Ascending aorta (tissue), 2 donors: ENCODE measurements around the gene FHOD1. TPM values are rescaled to one million over a fixed set of nuclear protein-coding genes. Genes with fewer than 3 reads are reported as not detected.

Experiments used
- DNase-seq, 2 donors: peaks; one replicate each; pipeline ENCODE4 v3.0.0-alpha.2; 2019; ENCODE audit warnings: low spot score in 2 of 2
- H3K27ac ChIP-seq, 2 donors: fragments of 200-600 bp; sonication (generic); one replicate each; pipeline ENCODE4 v1.5.1; 2016 to 2017; ENCODE audit warnings: mild to moderate bottlenecking in 1 of 2
- H3K27me3 ChIP-seq: fragments of 200-600 bp; sonication (generic); one replicate; pipeline ENCODE4 v1.5.1; 2017
- H3K36me3 ChIP-seq, 2 donors: fragments of 200-600 bp; sonication (generic); one replicate each; pipeline ENCODE4 v1.5.1; 2016
- H3K4me1 ChIP-seq, 2 donors: fragments of 200-600 bp; sonication (generic); one replicate each; pipeline ENCODE4 v1.5.1; 2016 to 2017; ENCODE audit warnings: mild to moderate bottlenecking in 1 of 2
- H3K4me3 ChIP-seq, 2 donors: fragments of 200-600 bp; sonication (generic); one replicate each; pipeline ENCODE4 v1.5.1; 2016 to 2017; ENCODE audit warnings: mild to moderate bottlenecking in 1 of 2
- H3K9me3 ChIP-seq, 2 donors: fragments of 200-600 bp; sonication (generic); one replicate each; pipeline ENCODE4 v1.5.1; 2016
- intact Hi-C: fragments of 100-400 bp; cut with DNase I; formaldehyde crosslinking; loops from one replicate; pipeline ENCODE4 v1.15.1; 2023
- total RNA-seq: library from RNA; depleted of rRNA; stranded (reverse); fragments of >200 nt; gene quantifications from one replicate; pipeline ENCODE4 v1.1.0, GENCODE V29; 2016
- TF ChIP-seq, protein P1 (sequence below), 3 experiments: fragments of 200-600 bp in 2 of 3; fragments of 450-650 bp in 1 of 3; sonication (generic) in 2 of 3; IDR thresholded peaks; one replicate each; pipeline ENCODE4 v1.5.1; 2016 to 2019; ENCODE audit warnings: antibody characterized with exemption in 3 of 3, mild to moderate bottlenecking in 1 of 3, moderate library complexity in 1 of 3

The FHOD1 gene
- total RNA-seq, 1 donor from 2014 or later, result 20.2 TPM

- Histone ChIP-seq H3K4me1 (peaks cover 15 to 20% of the 10 kb centered on the region in 2 donors), H3K27ac (no peak overlapping the region), H3K27me3 (no peaks in the 10 kb centered on the region), H3K4me3 (no peak overlapping the region), H3K9me3 (no peaks in the 10 kb centered on the region), H3K36me3 (no peaks in the 10 kb centered on the region)
- TF ChIP-seq, protein P1, sequence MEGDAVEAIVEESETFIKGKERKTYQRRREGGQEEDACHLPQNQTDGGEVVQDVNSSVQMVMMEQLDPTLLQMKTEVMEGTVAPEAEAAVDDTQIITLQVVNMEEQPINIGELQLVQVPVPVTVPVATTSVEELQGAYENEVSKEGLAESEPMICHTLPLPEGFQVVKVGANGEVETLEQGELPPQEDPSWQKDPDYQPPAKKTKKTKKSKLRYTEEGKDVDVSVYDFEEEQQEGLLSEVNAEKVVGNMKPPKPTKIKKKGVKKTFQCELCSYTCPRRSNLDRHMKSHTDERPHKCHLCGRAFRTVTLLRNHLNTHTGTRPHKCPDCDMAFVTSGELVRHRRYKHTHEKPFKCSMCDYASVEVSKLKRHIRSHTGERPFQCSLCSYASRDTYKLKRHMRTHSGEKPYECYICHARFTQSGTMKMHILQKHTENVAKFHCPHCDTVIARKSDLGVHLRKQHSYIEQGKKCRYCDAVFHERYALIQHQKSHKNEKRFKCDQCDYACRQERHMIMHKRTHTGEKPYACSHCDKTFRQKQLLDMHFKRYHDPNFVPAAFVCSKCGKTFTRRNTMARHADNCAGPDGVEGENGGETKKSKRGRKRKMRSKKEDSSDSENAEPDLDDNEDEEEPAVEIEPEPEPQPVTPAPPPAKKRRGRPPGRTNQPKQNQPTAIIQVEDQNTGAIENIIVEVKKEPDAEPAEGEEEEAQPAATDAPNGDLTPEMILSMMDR (IDR thresholded peaks at IDR 0.05), result no peak
- DNase-seq, result no peak
- intact Hi-C loops, result loop anchor here (5.0 kb wide), 1 partner anchor 35 kb away; the partner anchor contains the start of gene B3GNT9
These were observed 59.9 kb downstream of the FHOD1 start for GRCh38 chr16:67187175-67187890.

GRCh38 chr16:67186550-67186950 lies 60.7 kb downstream of the FHOD1 start:
- no peak overlapping the region for H3K4me3 ChIP-seq
- H3K4me1 ChIP-seq, result peaks cover 15 to 20% of the 10 kb centered on the region in 2 donors
- DNase-seq, result no peak
- H3K27ac ChIP-seq, result no peak overlapping the region
- H3K27me3 ChIP-seq, result no peaks in the 10 kb centered on the region
- no peaks in the 10 kb centered on the region for H3K36me3 ChIP-seq
- intact Hi-C loops, result loop anchor here (5.0 kb wide), 1 partner anchor 34 kb away; the partner anchor contains the start of gene B3GNT9
- H3K9me3 ChIP-seq, result no peaks in the 10 kb centered on the region
- TF ChIP-seq, protein P1 (IDR thresholded peaks at IDR 0.05), result no peak

- no peak for DNase-seq
- Histone ChIP-seq H3K4me1 (peaks cover 15 to 20% of the 10 kb centered on the region in 2 donors), H3K9me3 (no peaks in the 10 kb centered on the region), H3K27me3 (no peaks in the 10 kb centered on the region), H3K27ac (no peak overlapping the region), H3K4me3 (peak overlapping the region; percentile 20 to 74), H3K36me3 (no peaks in the 10 kb centered on the region)
- TF ChIP-seq, protein P1 (IDR thresholded peaks at IDR 0.05), result no peak
- intact Hi-C loops, result loop anchor here (1.0 to 5.0 kb wide), 3 partner anchors 33 to 231 kb away; partner anchors contain the start of gene B3GNT9
These were observed 61.6 kb downstream of the FHOD1 start for GRCh38 chr16:67185651-67186134.

- Histone ChIP-seq H3K27me3 (no peaks in the 10 kb centered on the region), H3K27ac (no peak overlapping the region), H3K9me3 (no peaks in the 10 kb centered on the region), H3K36me3 (no peaks in the 10 kb centered on the region), H3K4me1 (peaks cover 15 to 20% of the 10 kb centered on the region in 2 donors), H3K4me3 (peak overlapping the region; percentile 74 to 76)
- TF ChIP-seq, protein P1 (IDR thresholded peaks at IDR 0.05), result peak; percentile 80 to 90 (median 85)
- DNase-seq, result peak; percentile 62 to 97
- intact Hi-C loops, result loop anchor here (1.0 to 5.0 kb wide), 4 partner anchors 22 to 230 kb away; partner anchors contain the start of gene B3GNT9
These were observed 62.2 kb downstream of the FHOD1 start for GRCh38 chr16:67184995-67185650.

DNA sequence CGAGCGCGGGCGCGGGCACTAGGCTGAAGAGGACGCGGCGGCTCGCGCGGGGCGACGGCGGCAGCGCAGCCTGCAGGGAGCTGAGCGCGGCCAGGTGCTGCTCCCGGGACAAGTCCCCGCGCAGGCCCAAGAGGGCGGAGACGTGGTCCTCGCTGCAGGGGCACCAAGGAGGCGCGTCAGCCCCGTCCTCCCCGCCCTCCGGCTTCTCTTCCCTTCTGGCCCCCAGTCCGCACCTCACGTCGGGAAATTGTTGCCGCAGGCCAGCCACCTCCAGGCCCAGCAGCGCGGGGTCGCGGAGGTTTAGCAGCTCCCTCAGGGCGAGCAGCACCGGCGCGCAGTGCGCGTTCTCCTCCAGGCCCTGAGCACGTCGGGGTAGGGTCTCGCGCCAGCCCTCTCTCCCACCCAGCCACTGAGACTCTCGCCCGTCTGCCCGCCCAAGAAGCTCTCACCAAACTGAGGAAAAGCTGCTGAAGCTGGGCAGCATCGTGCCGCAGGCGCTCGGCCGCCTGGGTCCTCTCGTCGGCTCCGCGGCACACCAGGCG lies 62.8 kb downstream of the FHOD1 start:
- Histone ChIP-seq H3K4me1 (peaks cover 15 to 20% of the 10 kb centered on the region in 2 donors), H3K27ac (peak overlapping the region; percentile 92 to 96), H3K27me3 (no peaks in the 10 kb centered on the region), H3K4me3 (peak overlapping the region; percentile 74 to 76), H3K36me3 (no peaks in the 10 kb centered on the region), H3K9me3 (no peaks in the 10 kb centered on the region)
- DNase-seq, result no peak
- intact Hi-C loops, result loop anchor here (1.0 to 2.0 kb wide), 2 partner anchors 21 to 230 kb away; no protein-coding TSS in a partner anchor
- TF ChIP-seq, protein P1 (IDR thresholded peaks at IDR 0.05), result no peak
